CD8-positive, alpha-beta memory T cell (primary cell): ENCODE results near the gene GLUL. TPM values are rescaled to one million over a fixed set of nuclear protein-coding genes. Genes with fewer than 3 reads are reported as not detected.

Experiments
- CTCF ChIA-PET: fragments of 350-600 bp; sonication (Branson Sonifier 250); formaldehyde crosslinking; loops from one replicate; lab custom pipeline; 2021; ENCODE audit warnings: antibody characterized with exemption; lab: Charles Lee
- POLR2A ChIA-PET: fragments of 350-600 bp; sonication (Branson Sonifier 250); formaldehyde crosslinking; loops from one replicate; lab custom pipeline; 2021; ENCODE audit warnings: antibody characterized with exemption; lab: Charles Lee
- DNase-seq, 5 donors: peaks; one replicate each; pipeline versions ENCODE4 v3.0.0 to v3.0.0-alpha.2; 2020 to 2022; ENCODE audit warnings: mixed read lengths in 1 of 5
- H3K27ac ChIP-seq: one replicate; pipeline ENCODE4 v1.7.0; 2013; ENCODE audit warnings: low read depth, mild to moderate bottlenecking, low read length, moderate library complexity
- H3K27me3 ChIP-seq: 2 replicates; pipeline ENCODE4 v1.7.0; 2013; ENCODE audit warnings: low read length, mild to moderate bottlenecking; ENCODE audit not compliant: insufficient read depth, poor library complexity, severe bottlenecking
- H3K36me3 ChIP-seq: 2 replicates; pipeline ENCODE4 v1.7.0; 2013; ENCODE audit warnings: mild to moderate bottlenecking, low read length, moderate library complexity; ENCODE audit not compliant: insufficient read depth
- H3K4me1 ChIP-seq: 2 replicates; pipeline ENCODE4 v1.7.0; 2013; ENCODE audit warnings: mild to moderate bottlenecking, low read length, moderate library complexity; ENCODE audit not compliant: insufficient read depth
- H3K4me3 ChIP-seq: 2 replicates; pipeline ENCODE4 v1.7.0; 2013; ENCODE audit warnings: mild to moderate bottlenecking, low read length
- H3K9me3 ChIP-seq: 2 replicates; pipeline ENCODE4 v1.7.0; 2013; ENCODE audit warnings: mild to moderate bottlenecking, low read length
- H3K27ac Mint-ChIP-seq, 8 donors: one replicate each; pipeline ENCODE4 v1.8.0; 2020 to 2021; ENCODE audit warnings: mixed read lengths in 8 of 8, mild to moderate bottlenecking in 6 of 8, inconsistent platforms in 3 of 8, moderate library complexity in 3 of 8
- H3K27me3 Mint-ChIP-seq, 2 donors: one replicate each; pipeline ENCODE4 v1.8.0; 2020 to 2021; ENCODE audit warnings: mixed read lengths in 2 of 2, mild to moderate bottlenecking in 1 of 2, moderate library complexity in 1 of 2
- H3K36me3 Mint-ChIP-seq, 3 donors: one replicate each; pipeline ENCODE4 v1.8.0; 2020 to 2021; ENCODE audit warnings: mixed read lengths in 3 of 3, inconsistent platforms in 1 of 3, mild to moderate bottlenecking in 1 of 3
- H3K4me1 Mint-ChIP-seq, 3 donors: one replicate each; pipeline ENCODE4 v1.8.0; 2020 to 2021; ENCODE audit warnings: mixed read lengths in 3 of 3, inconsistent platforms in 1 of 3, mild to moderate bottlenecking in 1 of 3
- H3K4me3 Mint-ChIP-seq, 7 donors: one replicate each; pipeline ENCODE4 v1.8.0; 2020 to 2021; ENCODE audit warnings: mixed read lengths in 7 of 7, mild to moderate bottlenecking in 6 of 7, moderate library complexity in 4 of 7, inconsistent platforms in 2 of 7
- H3K9me3 Mint-ChIP-seq, 5 donors: one replicate each; pipeline ENCODE4 v1.8.0; 2020 to 2022; ENCODE audit warnings: mixed read lengths in 5 of 5, mild to moderate bottlenecking in 3 of 5, moderate library complexity in 2 of 5, inconsistent platforms in 1 of 5
- polyA plus RNA-seq: library from polyadenylated mRNA; unstranded; fragments of 300-500 nt; fragmentation: Illumina TruSeq; gene quantifications from one replicate; pipeline ENCODE4 v1.2.3, GENCODE V29; 2021
- total RNA-seq, 2 experiments: library from RNA; stranded (reverse); gene quantifications; one replicate each; pipeline ENCODE4 v1.2.3, GENCODE V29; 2021

GLUL gene
- total and polyA plus RNA-seq, 3 experiments from 2014 or later: 31.2 to 62.9 (median 32.7) TPM

DNA sequence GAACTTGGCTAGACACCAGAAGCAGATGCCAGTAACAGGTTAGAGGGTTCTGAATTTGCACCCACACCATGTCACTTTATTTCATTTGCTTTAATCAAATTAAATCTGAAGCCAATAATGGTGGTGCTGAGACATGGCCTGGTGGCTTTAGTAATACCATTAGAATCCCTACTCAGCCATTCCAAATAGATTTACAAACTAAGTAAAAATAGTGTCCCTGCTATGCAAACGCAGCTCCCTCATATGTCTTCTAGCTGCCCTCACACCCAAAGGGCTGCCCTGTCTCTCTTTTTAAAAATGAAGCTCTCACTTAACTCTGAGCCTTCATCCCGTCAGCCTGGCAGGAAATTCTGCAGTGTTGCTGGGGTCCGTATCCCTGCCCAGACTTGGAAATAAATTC is 21.1 kb downstream of the GLUL start:
- Mint-ChIP-seq H3K27ac (no peak overlapping the region), H3K4me1 (no peaks in the 10 kb centered on the region), H3K36me3 (no peaks in the 10 kb centered on the region), H3K9me3 (no peaks in the 10 kb centered on the region), H3K27me3 (peaks cover 3 to 8% of the 10 kb centered on the region in 2 donors), H3K4me3 (no peak overlapping the region)
- DNase-seq: no peak
- ChIA-PET CTCF (no interaction called here), POLR2A (no interaction called here)
- H3K27ac ChIP-seq: no peak overlapping the region
- no peaks in the 10 kb centered on the region for H3K27me3 ChIP-seq
- no peaks in the 10 kb centered on the region for H3K9me3 ChIP-seq
- H3K4me3 ChIP-seq: no peak overlapping the region
- no peaks in the 10 kb centered on the region for H3K36me3 ChIP-seq
- H3K4me1 ChIP-seq: no peaks in the 10 kb centered on the region

DNA sequence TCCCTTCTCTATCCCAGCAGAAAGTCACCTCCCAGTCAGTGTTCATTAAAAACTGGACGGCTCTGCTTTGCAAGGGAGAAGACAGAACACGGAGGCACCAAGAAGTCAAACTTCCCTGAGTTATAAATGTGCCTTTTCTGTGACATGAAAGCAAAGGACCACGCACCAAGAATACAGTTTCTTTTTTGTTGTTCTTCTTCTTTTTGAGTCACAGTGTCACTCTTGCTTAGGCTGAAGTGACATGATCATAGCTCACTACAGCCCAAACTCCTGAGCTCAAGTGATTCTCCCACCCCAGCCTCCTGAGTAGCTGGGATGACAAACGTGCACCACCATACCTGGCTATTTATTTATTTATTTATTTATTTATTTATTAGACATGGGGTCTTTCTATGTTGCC is 22.7 kb downstream of the GLUL start:
- Mint-ChIP-seq H3K27me3 (peaks cover 4 to 14% of the 10 kb centered on the region in 2 donors), H3K36me3 (no peaks in the 10 kb centered on the region), H3K27ac (no peak overlapping the region), H3K9me3 (no peaks in the 10 kb centered on the region), H3K4me1 (no peaks in the 10 kb centered on the region), H3K4me3 (no peak overlapping the region)
- H3K36me3 ChIP-seq: no peaks in the 10 kb centered on the region
- H3K4me3 ChIP-seq: no peak overlapping the region
- H3K9me3 ChIP-seq: no peaks in the 10 kb centered on the region
- no peaks in the 10 kb centered on the region for H3K27me3 ChIP-seq
- no peak overlapping the region for H3K27ac ChIP-seq
- H3K4me1 ChIP-seq: no peaks in the 10 kb centered on the region
- ChIA-PET POLR2A (no interaction called here), CTCF (no interaction called here)
- DNase-seq: no peak

DNA sequence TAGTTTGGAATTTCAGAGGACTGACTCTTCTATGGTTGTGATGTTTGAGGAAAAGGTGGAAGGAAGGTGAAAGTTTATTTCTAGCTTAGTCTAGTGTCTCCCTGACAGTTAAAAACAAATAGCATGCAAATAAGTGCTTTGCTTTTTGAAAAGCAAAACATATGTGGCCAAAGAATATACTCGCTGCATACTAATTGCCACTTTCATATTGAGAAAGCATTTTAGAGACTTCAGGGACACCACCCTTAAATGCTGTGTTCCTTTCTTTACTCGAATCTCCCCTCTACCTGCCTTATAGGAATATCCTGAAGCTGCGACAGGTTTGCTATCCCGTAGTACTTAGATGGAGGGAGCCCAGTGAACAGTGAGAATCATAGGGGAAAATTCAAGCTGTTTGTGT is 23.2 kb downstream of the GLUL start:
- H3K27me3 ChIP-seq: no peaks in the 10 kb centered on the region
- Mint-ChIP-seq H3K27me3 (peaks cover 4 to 20% of the 10 kb centered on the region in 2 donors), H3K4me1 (no peaks in the 10 kb centered on the region), H3K4me3 (no peak overlapping the region), H3K9me3 (no peaks in the 10 kb centered on the region), H3K36me3 (no peaks in the 10 kb centered on the region), H3K27ac (no peak overlapping the region)
- CTCF ChIA-PET: interaction anchor here (1.2 kb wide), 1 partner anchor 8 kb away, joined by 3 read pairs; no protein-coding TSS in a partner anchor
- no peak for DNase-seq
- H3K9me3 ChIP-seq: no peaks in the 10 kb centered on the region
- POLR2A ChIA-PET: no interaction called here
- H3K36me3 ChIP-seq: no peaks in the 10 kb centered on the region
- no peaks in the 10 kb centered on the region for H3K4me1 ChIP-seq
- H3K4me3 ChIP-seq: no peak overlapping the region
- H3K27ac ChIP-seq: no peak overlapping the region

DNA sequence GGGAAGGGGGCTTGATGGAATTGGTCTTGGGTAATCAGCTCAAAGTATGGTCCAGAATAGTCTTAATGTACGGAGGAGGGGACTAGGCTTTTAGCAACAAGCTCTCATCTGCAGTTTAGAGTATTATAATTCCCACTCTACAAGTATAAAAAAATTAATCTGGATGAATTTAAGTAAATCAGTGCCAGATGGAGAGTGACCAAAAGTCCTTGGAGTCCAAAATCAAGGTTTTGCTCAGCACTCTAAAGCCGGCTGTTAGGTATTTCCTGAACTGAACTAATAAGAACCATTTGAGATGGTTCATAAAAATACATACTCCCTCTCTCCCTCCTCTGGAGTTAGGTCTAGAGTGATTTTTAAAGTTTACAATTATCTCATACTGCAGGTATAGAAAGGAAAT is 23.7 kb downstream of the GLUL start:
- H3K9me3 Mint-ChIP-seq: no peaks in the 10 kb centered on the region
- H3K36me3 Mint-ChIP-seq: no peaks in the 10 kb centered on the region
- no peak for DNase-seq
- H3K4me3 Mint-ChIP-seq: no peak overlapping the region
- POLR2A ChIA-PET: no interaction called here
- no peaks in the 10 kb centered on the region for H3K9me3 ChIP-seq
- H3K36me3 ChIP-seq: no peaks in the 10 kb centered on the region
- H3K27ac Mint-ChIP-seq: no peak overlapping the region
- peaks cover 4 to 20% of the 10 kb centered on the region in 2 donors for H3K27me3 Mint-ChIP-seq
- CTCF ChIA-PET: interaction anchor here (1.2 kb wide), 1 partner anchor 8 kb away, joined by 3 read pairs; no protein-coding TSS in a partner anchor
- no peaks in the 10 kb centered on the region for H3K27me3 ChIP-seq
- H3K27ac ChIP-seq: no peak overlapping the region
- H3K4me1 Mint-ChIP-seq: no peaks in the 10 kb centered on the region
- H3K4me1 ChIP-seq: no peaks in the 10 kb centered on the region
- no peak overlapping the region for H3K4me3 ChIP-seq

DNA sequence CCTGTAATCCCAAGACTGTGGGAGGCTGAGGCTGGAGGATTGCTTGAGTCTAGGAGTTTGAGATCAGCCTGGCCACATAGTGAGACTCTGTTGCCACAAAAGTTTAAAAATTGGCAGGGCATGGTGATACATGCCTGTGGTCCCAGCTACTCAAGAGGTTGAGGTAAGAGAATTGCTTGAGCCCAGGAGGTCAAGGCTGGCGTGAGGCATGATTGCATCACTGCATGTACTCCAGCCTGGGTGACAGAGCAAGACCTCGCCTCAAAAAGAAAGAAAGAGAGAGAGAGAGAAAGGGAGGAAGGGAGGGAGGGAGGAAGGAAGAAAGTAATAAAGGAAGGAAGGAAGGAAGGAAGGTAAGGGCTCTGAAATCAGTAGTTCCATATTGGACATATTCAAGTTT is 25.0 kb downstream of the GLUL start:
- Histone ChIP-seq H3K36me3 (no peaks in the 10 kb centered on the region), H3K4me1 (no peaks in the 10 kb centered on the region), H3K27ac (no peak overlapping the region), H3K4me3 (no peak overlapping the region), H3K9me3 (no peaks in the 10 kb centered on the region), H3K27me3 (no peaks in the 10 kb centered on the region)
- Mint-ChIP-seq H3K4me1 (no peaks in the 10 kb centered on the region), H3K4me3 (no peak overlapping the region), H3K36me3 (no peaks in the 10 kb centered on the region), H3K27me3 (peaks cover 7 to 20% of the 10 kb centered on the region in 2 donors), H3K27ac (no peak overlapping the region), H3K9me3 (no peaks in the 10 kb centered on the region)
- CTCF ChIA-PET: no interaction called here
- POLR2A ChIA-PET: no interaction called here
- DNase-seq: no peak

DNA sequence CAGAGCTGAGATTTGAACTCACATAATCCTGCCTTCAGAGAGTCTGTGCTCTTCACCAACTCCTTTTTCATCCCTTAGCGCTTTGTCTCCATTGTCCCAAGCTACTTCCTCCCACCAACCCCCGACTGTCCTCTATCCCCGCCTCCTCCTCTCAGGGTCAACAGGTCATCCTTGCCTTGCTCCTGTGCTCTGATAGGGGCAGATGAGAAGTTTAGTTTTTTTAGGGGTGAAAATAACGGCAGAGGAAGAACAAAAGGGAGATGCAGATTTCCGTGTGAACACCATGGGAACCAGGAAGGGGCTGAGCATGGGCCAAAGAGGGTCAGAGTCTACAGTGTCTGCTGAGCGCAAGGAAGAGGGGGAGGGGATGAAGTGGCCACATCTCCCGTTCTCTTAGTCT is 31.9 kb downstream of the GLUL start:
- Mint-ChIP-seq H3K9me3 (no peaks in the 10 kb centered on the region), H3K4me1 (no peaks in the 10 kb centered on the region), H3K27ac (no peak overlapping the region), H3K27me3 (peaks cover 6% of the 10 kb centered on the region in 2 donors), H3K4me3 (no peak overlapping the region), H3K36me3 (no peaks in the 10 kb centered on the region)
- Histone ChIP-seq H3K4me3 (no peak overlapping the region), H3K4me1 (no peaks in the 10 kb centered on the region), H3K27ac (no peak overlapping the region), H3K36me3 (no peaks in the 10 kb centered on the region), H3K9me3 (no peaks in the 10 kb centered on the region), H3K27me3 (no peaks in the 10 kb centered on the region)
- CTCF ChIA-PET: no interaction called here
- POLR2A ChIA-PET: no interaction called here
- no peak for DNase-seq

DNA sequence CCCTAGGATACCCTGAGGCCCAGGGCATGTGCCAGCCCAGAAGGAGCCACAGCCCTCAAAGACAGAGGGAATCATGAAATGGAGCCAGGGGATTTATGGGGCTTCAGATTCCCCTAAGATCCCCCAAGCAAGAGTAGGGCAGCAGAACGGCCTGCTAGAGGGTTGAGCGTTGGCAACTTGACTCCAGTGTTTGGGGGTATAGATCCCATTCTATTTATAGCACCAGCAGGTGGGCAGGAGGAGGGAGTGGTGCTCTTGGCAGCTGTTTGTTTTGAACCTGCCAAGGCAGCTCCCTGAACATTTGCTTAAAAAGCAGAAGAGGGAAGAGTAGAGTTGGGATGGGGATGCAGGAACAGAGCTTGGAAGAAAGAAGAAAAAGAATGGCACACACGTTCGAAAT is 33.7 kb downstream of the GLUL start:
- DNase-seq: no peak
- ChIA-PET POLR2A (no interaction called here), CTCF (no interaction called here)
- Histone ChIP-seq H3K27ac (no peak overlapping the region), H3K36me3 (no peaks in the 10 kb centered on the region), H3K4me3 (no peak overlapping the region), H3K9me3 (no peaks in the 10 kb centered on the region), H3K27me3 (no peaks in the 10 kb centered on the region), H3K4me1 (no peaks in the 10 kb centered on the region)
- H3K27ac Mint-ChIP-seq: peak overlapping the region in 1 of 8 donors; percentile 32
- H3K4me3 Mint-ChIP-seq: no peak overlapping the region
- no peaks in the 10 kb centered on the region for H3K36me3 Mint-ChIP-seq
- no peaks in the 10 kb centered on the region for H3K9me3 Mint-ChIP-seq
- H3K27me3 Mint-ChIP-seq: peaks cover 0 to 7% of the 10 kb centered on the region in 2 donors
- H3K4me1 Mint-ChIP-seq: no peaks in the 10 kb centered on the region

DNA sequence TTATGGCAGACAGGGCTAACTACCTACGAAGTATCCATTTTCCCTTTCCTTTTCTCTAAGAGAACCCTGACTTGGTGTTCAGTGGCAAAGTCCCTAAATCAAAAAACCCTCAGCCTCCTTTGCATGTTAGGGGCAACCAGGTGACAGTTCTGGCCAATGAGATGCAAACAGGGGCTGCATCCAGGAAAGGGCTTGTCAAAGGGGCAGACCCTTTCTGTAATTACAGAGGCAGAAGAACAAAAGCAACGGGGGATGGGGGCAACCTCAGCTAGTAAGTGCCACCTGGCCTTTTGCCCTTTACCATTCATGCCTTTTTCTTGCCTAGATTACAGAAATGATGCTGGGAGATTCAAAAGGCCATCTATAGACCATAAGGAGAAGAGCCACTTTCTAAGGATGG is 34.4 kb downstream of the GLUL start:
- no peak overlapping the region for H3K27ac ChIP-seq
- Mint-ChIP-seq H3K27me3 (peaks cover 0 to 8% of the 10 kb centered on the region in 2 donors), H3K36me3 (no peaks in the 10 kb centered on the region), H3K27ac (no peak overlapping the region), H3K9me3 (no peaks in the 10 kb centered on the region), H3K4me1 (no peaks in the 10 kb centered on the region), H3K4me3 (no peak overlapping the region)
- POLR2A ChIA-PET: no interaction called here
- no peaks in the 10 kb centered on the region for H3K4me1 ChIP-seq
- CTCF ChIA-PET: no interaction called here
- H3K9me3 ChIP-seq: no peaks in the 10 kb centered on the region
- DNase-seq: no peak
- no peaks in the 10 kb centered on the region for H3K36me3 ChIP-seq
- H3K27me3 ChIP-seq: no peaks in the 10 kb centered on the region
- no peak overlapping the region for H3K4me3 ChIP-seq

DNA sequence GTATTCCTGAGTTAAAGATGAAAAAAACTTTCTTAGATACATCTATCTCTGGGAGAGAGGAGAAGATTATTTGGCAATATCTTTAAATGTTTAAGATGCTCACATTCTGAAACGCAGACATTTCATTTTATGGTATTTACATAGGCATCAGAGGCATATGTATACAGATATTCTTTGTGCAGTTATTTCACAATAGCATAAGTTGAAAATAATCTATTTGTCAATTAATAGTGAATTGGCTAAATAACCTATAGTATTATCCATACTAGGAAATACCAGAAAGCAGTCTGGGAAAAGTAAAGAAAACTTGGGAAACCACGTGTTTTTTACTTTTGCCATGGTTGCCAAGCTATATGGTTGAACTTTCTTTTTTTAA is 35.9 kb downstream of the GLUL start:
- no peaks in the 10 kb centered on the region for H3K27me3 ChIP-seq
- CTCF ChIA-PET: no interaction called here
- H3K9me3 Mint-ChIP-seq: no peaks in the 10 kb centered on the region
- no peak overlapping the region for H3K27ac ChIP-seq
- POLR2A ChIA-PET: no interaction called here
- no peak overlapping the region for H3K4me3 Mint-ChIP-seq
- no peaks in the 10 kb centered on the region for H3K4me1 Mint-ChIP-seq
- no peak overlapping the region for H3K4me3 ChIP-seq
- DNase-seq: no peak
- H3K4me1 ChIP-seq: no peaks in the 10 kb centered on the region
- no peak overlapping the region for H3K27ac Mint-ChIP-seq
- H3K36me3 Mint-ChIP-seq: no peaks in the 10 kb centered on the region
- H3K36me3 ChIP-seq: no peaks in the 10 kb centered on the region
- no peaks in the 10 kb centered on the region for H3K9me3 ChIP-seq
- H3K27me3 Mint-ChIP-seq: peaks cover 4 to 7% of the 10 kb centered on the region in 2 donors
